Measurements from ENCODE around the gene TAS2R50. TPM values are rescaled to one million over a fixed set of nuclear protein-coding genes. Genes with fewer than 3 reads are reported as not detected.
"Not testable (repeated sequence)": the region's sequence is repeated elsewhere in the genome, so short reads cannot be mapped to it uniquely, and the experiment has no call there.

Gene TAS2R50, protein sequence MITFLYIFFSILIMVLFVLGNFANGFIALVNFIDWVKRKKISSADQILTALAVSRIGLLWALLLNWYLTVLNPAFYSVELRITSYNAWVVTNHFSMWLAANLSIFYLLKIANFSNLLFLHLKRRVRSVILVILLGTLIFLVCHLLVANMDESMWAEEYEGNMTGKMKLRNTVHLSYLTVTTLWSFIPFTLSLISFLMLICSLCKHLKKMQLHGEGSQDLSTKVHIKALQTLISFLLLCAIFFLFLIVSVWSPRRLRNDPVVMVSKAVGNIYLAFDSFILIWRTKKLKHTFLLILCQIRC
- total RNA-seq = 1 to 10 TPM in 3 of 4 donors, under 1 TPM in 1; 0.84 to 5.1 (median 2.5) TPM

DNA sequence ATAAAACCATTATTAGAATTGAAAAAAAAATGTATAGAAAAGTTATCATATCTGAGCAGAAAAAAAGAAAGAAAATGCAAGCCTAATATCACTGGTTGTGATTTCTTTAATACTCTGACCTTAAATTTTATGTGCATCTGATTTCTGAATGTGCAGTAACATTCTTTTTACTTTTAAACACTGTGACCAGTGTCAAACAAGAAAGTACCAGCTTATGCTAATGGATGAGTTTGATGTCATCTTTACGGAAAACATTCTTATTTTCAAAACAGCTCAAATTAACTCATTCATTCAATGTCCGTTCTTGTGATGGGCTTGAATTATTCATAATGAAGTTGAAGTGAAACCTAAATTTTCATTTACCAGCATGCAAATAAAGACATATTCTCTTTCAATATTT lies at the start of gene TAS2R50:
Gene TAS2R50, minus strand, starts transcription at position 101 of the 400 bp plus-strand sequence. Its CDS starts 52 bp downstream, at position 49.
- peaks cover 0 to 12% (median 0%) of the 10 kb centered on the region in 3 donors for H3K36me3 ChIP-seq
- TF ChIP-seq, protein P1, sequence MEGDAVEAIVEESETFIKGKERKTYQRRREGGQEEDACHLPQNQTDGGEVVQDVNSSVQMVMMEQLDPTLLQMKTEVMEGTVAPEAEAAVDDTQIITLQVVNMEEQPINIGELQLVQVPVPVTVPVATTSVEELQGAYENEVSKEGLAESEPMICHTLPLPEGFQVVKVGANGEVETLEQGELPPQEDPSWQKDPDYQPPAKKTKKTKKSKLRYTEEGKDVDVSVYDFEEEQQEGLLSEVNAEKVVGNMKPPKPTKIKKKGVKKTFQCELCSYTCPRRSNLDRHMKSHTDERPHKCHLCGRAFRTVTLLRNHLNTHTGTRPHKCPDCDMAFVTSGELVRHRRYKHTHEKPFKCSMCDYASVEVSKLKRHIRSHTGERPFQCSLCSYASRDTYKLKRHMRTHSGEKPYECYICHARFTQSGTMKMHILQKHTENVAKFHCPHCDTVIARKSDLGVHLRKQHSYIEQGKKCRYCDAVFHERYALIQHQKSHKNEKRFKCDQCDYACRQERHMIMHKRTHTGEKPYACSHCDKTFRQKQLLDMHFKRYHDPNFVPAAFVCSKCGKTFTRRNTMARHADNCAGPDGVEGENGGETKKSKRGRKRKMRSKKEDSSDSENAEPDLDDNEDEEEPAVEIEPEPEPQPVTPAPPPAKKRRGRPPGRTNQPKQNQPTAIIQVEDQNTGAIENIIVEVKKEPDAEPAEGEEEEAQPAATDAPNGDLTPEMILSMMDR (IDR thresholded peaks at IDR 0.05) = no peak
- TF ChIP-seq EP300 (IDR thresholded peaks at IDR 0.05) = no peak
- no peak for TF ChIP-seq POLR2A (IDR thresholded peaks at IDR 0.05)
- H3K27ac ChIP-seq = no peak within 1 kb of the TSS
- no peak for DNase-seq (ENCODE audit: low spot score in 2 of 2)
- WGBS, 2 donors = 30 to 33% methylated on average over 2 of the region's 2 CpGs
- no peak within 1 kb of the TSS for H3K4me3 ChIP-seq
- H3K27me3 ChIP-seq = no peaks in the 10 kb centered on the region
- H3K9me3 ChIP-seq = no peaks in the 10 kb centered on the region
- H3K4me1 ChIP-seq = no peaks in the 10 kb centered on the region

DNA sequence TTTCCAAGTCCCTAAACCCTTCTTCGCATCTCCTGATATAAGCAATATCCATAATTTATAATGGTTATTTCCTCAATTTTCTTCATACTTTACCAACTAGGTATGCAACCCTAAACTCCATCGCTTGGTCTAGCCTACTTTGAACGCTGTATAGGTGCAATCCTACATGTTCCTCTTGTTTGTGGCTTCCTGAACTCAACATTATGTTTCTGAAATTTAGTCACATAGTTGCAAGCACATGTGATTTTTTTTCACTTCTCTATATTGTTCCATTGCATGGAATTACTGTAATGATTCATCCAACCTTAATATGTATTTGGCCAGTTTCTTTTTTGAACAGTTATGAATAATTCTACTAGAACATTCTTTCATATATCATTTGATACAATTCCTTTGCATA lies 47.2 kb upstream of the TAS2R50 start:
- not testable (repeated sequence) for H3K27me3 ChIP-seq; DNase-seq (ENCODE audit: low spot score in 2 of 2); H3K4me1 ChIP-seq; H3K9me3 ChIP-seq; H3K27ac ChIP-seq; H3K4me3 ChIP-seq
- 93 to 100% methylated on average over 1 of the region's 3 CpGs for WGBS, 2 donors
- peaks cover 0 to 14% (median 0%) of the 10 kb centered on the region in 3 donors for H3K36me3 ChIP-seq

DNA sequence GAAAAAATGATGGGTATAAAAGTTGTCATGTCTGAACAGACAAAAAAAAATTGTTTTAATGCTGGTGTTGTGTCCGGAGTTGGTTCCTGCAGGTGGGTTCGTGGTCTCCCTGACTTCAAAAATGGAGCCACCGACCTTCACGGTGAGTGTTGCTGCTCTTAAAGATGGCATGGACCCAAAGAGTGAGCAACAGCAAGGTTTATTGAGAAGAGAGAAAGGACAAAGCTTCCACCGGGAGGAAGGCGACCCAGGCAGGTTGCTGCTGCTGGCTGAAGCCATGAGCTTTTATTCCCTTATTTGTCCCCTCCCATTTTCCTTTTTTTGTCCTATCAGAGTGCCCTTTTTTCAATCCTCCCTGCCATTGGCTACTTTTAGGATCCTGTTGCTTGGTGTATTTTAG lies 44.6 kb upstream of the TAS2R50 start, which contains the start of gene TAS2R31:
Gene TAS2R31, minus strand, starts transcription at position 101 of the 400 bp plus-strand sequence. Its CDS starts 72 bp downstream, at position 29.
- WGBS, 2 donors = 95 to 96% methylated on average over 6 of the region's 6 CpGs
- no peak within 1 kb of the TSS for H3K4me3 ChIP-seq
- no peaks in the 10 kb centered on the region for H3K27me3 ChIP-seq
- TF ChIP-seq POLR2A (IDR thresholded peaks at IDR 0.05) (no peak), EP300 (IDR thresholded peaks at IDR 0.05) (no peak)
- TF ChIP-seq, protein P1 (IDR thresholded peaks at IDR 0.05) = no peak
- no peak for DNase-seq (ENCODE audit: low spot score in 2 of 2)
- no peaks in the 10 kb centered on the region for H3K4me1 ChIP-seq
- no peak within 1 kb of the TSS for H3K27ac ChIP-seq
- peaks cover 0 to 34% (median 0%) of the 10 kb centered on the region in 3 donors for H3K36me3 ChIP-seq
- no peaks in the 10 kb centered on the region for H3K9me3 ChIP-seq

DNA sequence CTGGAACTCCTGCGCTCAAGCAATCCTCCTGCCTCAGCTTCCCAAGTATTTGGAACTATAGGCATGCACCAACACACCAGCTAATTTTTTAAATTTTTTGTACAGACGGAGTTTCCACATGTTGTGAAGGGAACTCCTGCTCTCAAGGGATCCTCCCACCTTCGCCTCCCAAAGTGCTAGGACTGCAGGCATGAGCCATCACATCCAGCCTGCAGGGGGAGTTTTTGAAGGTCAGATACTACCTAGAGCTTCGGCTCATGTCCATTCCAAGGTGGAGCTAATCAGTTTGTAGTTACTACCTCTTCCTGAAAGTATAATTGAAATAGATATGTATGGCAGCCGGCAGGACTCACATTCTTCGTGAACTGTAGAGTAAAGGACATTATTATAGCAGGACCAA lies 39.4 kb upstream of the TAS2R50 start:
- Histone ChIP-seq H3K36me3 (peaks cover 0 to 34% (median 0%) of the 10 kb centered on the region in 3 donors), H3K9me3 (peaks cover 0 to 5% (median 0%) of the 10 kb centered on the region in 4 donors), H3K4me3 (no peak overlapping the region), H3K27ac (no peak overlapping the region), H3K27me3 (no peaks in the 10 kb centered on the region), H3K4me1 (no peaks in the 10 kb centered on the region)
- no peak for DNase-seq (ENCODE audit: low spot score in 2 of 2)
- WGBS, 2 donors = 91 to 93% methylated on average over 6 of the region's 6 CpGs
- TF ChIP-seq EP300 (IDR thresholded peaks at IDR 0.05) = no peak
- no peak for TF ChIP-seq POLR2A (IDR thresholded peaks at IDR 0.05)
- TF ChIP-seq, protein P1 (IDR thresholded peaks at IDR 0.05) = no peak

DNA sequence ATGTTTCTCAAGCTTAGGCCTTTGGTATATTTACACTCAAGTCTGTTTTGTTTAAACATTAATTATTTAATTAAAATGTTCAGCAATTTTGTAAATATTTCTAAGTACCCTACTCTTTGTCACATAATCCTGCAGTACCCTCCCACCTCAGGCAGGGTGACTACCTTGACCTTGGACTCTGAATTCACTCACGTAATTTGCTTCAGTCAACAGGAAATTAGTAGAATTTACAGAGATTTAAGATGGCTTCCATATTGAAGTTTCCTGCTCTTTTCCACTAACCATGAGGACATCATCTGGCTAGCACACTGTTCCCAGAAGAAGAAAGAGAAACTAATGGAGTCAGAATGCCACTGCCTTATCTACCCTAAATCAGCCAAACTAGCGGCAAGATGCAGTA lies 36.7 kb upstream of the TAS2R50 start:
- Histone ChIP-seq H3K4me1 (no peaks in the 10 kb centered on the region), H3K27me3 (no peaks in the 10 kb centered on the region), H3K9me3 (peaks cover 0 to 5% (median 0%) of the 10 kb centered on the region in 4 donors), H3K36me3 (peaks cover 0 to 29% (median 0%) of the 10 kb centered on the region in 3 donors), H3K27ac (no peak overlapping the region), H3K4me3 (no peak overlapping the region)
- WGBS, 2 donors = 90% methylated on average over 2 of the region's 2 CpGs
- no peak for TF ChIP-seq POLR2A (IDR thresholded peaks at IDR 0.05)
- TF ChIP-seq, protein P1 (IDR thresholded peaks at IDR 0.05) = no peak
- no peak for TF ChIP-seq EP300 (IDR thresholded peaks at IDR 0.05)
- DNase-seq (ENCODE audit: low spot score in 2 of 2) = no peak
